Measurements from ENCODE around the gene HMCN1.

DNA sequence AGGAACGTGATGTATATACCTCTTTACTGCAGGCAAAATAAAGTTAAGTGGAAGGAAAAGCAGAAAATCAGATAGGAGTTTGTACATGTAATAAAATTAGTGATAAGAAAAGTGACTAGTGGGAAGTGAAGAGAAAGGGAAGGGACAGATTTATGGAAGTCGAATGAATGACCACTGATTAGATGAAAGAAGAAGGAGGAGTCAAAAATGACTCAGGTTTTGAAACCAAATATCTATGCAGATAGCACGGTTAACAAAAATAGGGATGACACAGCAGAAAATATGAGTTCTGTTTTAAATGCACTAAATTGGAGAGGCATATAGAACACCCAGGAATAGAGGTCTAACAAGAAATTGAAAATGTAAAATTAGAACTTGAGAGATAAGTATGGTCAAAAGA, 128.0 kb downstream of the HMCN1 start:
- no peak for TF ChIP-seq FOXA2 (IDR thresholded peaks at IDR 0.05)
- TF ChIP-seq, protein P1, sequence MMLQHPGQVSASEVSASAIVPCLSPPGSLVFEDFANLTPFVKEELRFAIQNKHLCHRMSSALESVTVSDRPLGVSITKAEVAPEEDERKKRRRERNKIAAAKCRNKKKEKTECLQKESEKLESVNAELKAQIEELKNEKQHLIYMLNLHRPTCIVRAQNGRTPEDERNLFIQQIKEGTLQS (IDR thresholded peaks at IDR 0.05), result no peak
- TF ChIP-seq, protein P2, sequence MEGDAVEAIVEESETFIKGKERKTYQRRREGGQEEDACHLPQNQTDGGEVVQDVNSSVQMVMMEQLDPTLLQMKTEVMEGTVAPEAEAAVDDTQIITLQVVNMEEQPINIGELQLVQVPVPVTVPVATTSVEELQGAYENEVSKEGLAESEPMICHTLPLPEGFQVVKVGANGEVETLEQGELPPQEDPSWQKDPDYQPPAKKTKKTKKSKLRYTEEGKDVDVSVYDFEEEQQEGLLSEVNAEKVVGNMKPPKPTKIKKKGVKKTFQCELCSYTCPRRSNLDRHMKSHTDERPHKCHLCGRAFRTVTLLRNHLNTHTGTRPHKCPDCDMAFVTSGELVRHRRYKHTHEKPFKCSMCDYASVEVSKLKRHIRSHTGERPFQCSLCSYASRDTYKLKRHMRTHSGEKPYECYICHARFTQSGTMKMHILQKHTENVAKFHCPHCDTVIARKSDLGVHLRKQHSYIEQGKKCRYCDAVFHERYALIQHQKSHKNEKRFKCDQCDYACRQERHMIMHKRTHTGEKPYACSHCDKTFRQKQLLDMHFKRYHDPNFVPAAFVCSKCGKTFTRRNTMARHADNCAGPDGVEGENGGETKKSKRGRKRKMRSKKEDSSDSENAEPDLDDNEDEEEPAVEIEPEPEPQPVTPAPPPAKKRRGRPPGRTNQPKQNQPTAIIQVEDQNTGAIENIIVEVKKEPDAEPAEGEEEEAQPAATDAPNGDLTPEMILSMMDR (IDR thresholded peaks at IDR 0.05; ENCODE audit: low read depth, low read length, missing input control), result no peak
- no peak for TF ChIP-seq TAF1 (conservative IDR thresholded peaks at IDR 0.05)
- TF ChIP-seq, protein P3, sequence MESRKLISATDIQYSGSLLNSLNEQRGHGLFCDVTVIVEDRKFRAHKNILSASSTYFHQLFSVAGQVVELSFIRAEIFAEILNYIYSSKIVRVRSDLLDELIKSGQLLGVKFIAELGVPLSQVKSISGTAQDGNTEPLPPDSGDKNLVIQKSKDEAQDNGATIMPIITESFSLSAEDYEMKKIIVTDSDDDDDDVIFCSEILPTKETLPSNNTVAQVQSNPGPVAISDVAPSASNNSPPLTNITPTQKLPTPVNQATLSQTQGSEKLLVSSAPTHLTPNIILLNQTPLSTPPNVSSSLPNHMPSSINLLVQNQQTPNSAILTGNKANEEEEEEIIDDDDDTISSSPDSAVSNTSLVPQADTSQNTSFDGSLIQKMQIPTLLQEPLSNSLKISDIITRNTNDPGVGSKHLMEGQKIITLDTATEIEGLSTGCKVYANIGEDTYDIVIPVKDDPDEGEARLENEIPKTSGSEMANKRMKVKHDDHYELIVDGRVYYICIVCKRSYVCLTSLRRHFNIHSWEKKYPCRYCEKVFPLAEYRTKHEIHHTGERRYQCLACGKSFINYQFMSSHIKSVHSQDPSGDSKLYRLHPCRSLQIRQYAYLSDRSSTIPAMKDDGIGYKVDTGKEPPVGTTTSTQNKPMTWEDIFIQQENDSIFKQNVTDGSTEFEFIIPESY (IDR thresholded peaks at IDR 0.05), result no peak
- no peak for TF ChIP-seq GABPA (IDR thresholded peaks at IDR 0.05 in 1 of 2, conservative IDR thresholded peaks at IDR 0.05 in 1 of 2)
- TF ChIP-seq SP1 (IDR thresholded peaks at IDR 0.05), result no peak
- TF ChIP-seq, protein P4, sequence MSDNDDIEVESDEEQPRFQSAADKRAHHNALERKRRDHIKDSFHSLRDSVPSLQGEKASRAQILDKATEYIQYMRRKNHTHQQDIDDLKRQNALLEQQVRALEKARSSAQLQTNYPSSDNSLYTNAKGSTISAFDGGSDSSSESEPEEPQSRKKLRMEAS (IDR thresholded peaks at IDR 0.05), result no peak
- no peak for TF ChIP-seq RAD21 (IDR thresholded peaks at IDR 0.05)
- TF ChIP-seq RXRA (IDR thresholded peaks at IDR 0.05), result no peak
- TF ChIP-seq, protein P5, sequence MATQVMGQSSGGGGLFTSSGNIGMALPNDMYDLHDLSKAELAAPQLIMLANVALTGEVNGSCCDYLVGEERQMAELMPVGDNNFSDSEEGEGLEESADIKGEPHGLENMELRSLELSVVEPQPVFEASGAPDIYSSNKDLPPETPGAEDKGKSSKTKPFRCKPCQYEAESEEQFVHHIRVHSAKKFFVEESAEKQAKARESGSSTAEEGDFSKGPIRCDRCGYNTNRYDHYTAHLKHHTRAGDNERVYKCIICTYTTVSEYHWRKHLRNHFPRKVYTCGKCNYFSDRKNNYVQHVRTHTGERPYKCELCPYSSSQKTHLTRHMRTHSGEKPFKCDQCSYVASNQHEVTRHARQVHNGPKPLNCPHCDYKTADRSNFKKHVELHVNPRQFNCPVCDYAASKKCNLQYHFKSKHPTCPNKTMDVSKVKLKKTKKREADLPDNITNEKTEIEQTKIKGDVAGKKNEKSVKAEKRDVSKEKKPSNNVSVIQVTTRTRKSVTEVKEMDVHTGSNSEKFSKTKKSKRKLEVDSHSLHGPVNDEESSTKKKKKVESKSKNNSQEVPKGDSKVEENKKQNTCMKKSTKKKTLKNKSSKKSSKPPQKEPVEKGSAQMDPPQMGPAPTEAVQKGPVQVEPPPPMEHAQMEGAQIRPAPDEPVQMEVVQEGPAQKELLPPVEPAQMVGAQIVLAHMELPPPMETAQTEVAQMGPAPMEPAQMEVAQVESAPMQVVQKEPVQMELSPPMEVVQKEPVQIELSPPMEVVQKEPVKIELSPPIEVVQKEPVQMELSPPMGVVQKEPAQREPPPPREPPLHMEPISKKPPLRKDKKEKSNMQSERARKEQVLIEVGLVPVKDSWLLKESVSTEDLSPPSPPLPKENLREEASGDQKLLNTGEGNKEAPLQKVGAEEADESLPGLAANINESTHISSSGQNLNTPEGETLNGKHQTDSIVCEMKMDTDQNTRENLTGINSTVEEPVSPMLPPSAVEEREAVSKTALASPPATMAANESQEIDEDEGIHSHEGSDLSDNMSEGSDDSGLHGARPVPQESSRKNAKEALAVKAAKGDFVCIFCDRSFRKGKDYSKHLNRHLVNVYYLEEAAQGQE (IDR thresholded peaks at IDR 0.05), result no peak
- no peak for TF ChIP-seq YY1 (IDR thresholded peaks at IDR 0.05)
- no peak for TF ChIP-seq FOXA1 (IDR thresholded peaks at IDR 0.05)

All from liver (tissue), 3 donors.